Tibial nerve (tissue), 4 donors: ENCODE measurements around the gene CARD11. TPM values are rescaled to one million over a fixed set of nuclear protein-coding genes. Genes with fewer than 3 reads are reported as not detected.

Experiments
- DNase-seq, 2 donors: peaks; one replicate each; pipeline ENCODE4 v3.0.0-alpha.2; 2019; ENCODE audit warnings: low spot score in 2 of 2
- H3K27ac ChIP-seq, 4 donors: fragments of 200-600 bp; sonication (generic) in 3 of 4; one replicate each; pipeline ENCODE4 v1.5.1; 2017 to 2019; ENCODE audit warnings: mild to moderate bottlenecking in 1 of 4
- H3K27me3 ChIP-seq, 2 donors: fragments of 200-600 bp; sonication (generic) in 1 of 2; one replicate each; pipeline versions ENCODE4 v1.5.1 to v1.6.0; 2017 to 2019
- H3K36me3 ChIP-seq, 3 donors: fragments of 200-600 bp; sonication (generic); one replicate each; pipeline ENCODE4 v1.5.1; 2018 to 2019
- H3K4me1 ChIP-seq, 4 donors: fragments of 200-600 bp; sonication (generic) in 3 of 4; one replicate each; pipeline ENCODE4 v1.5.1; 2017 to 2019
- H3K4me3 ChIP-seq, 4 donors: fragments of 200-600 bp; sonication (generic) in 3 of 4; one replicate each; pipeline ENCODE4 v1.5.1; 2017 to 2019; ENCODE audit warnings: mild to moderate bottlenecking in 1 of 4, moderate library complexity in 1 of 4
- H3K9me3 ChIP-seq, 4 donors: fragments of 200-600 bp; sonication (generic) in 3 of 4; one replicate each; pipeline ENCODE4 v1.5.1; 2017 to 2019
- EP300 ChIP-seq, 2 donors: sonication (generic); formaldehyde crosslinking; IDR thresholded peaks; one replicate each; pipeline ENCODE4 v1.6.1; 2017; ENCODE audit warnings: antibody characterized with exemption in 2 of 2, mild to moderate bottlenecking in 1 of 2
- POLR2A ChIP-seq, 2 donors: fragments of 450-650 bp; IDR thresholded peaks; one replicate each; pipeline ENCODE4 v1.6.1; 2017; ENCODE audit warnings: antibody characterized with exemption in 2 of 2, mild to moderate bottlenecking in 2 of 2, moderate library complexity in 2 of 2
- WGBS, 2 donors: methylation state at CpG; one replicate each; pipeline ENCODE4 v1.1.5; 2018; 5-methylcytosine and 5-hydroxymethylcytosine counted together
- total RNA-seq, 4 donors: library from RNA; depleted of rRNA; stranded (reverse); fragments of >200 nt; gene quantifications; one replicate each; pipeline ENCODE4 v1.1.0, GENCODE V29; 2016
- TF ChIP-seq, protein P1 (sequence below), 5 experiments: fragments of 200-600 bp in 3 of 5; fragments of 450-650 bp in 2 of 5; sonication (generic) in 3 of 5; IDR thresholded peaks; one replicate each; pipeline ENCODE4 v1.5.1; 2016 to 2019; ENCODE audit warnings: antibody characterized with exemption in 5 of 5, mild to moderate bottlenecking in 3 of 5, moderate library complexity in 2 of 5

The CARD11 gene
- total RNA-seq, 4 donors from 2014 or later = 2.0 to 4.8 (median 3.1) TPM

DNA sequence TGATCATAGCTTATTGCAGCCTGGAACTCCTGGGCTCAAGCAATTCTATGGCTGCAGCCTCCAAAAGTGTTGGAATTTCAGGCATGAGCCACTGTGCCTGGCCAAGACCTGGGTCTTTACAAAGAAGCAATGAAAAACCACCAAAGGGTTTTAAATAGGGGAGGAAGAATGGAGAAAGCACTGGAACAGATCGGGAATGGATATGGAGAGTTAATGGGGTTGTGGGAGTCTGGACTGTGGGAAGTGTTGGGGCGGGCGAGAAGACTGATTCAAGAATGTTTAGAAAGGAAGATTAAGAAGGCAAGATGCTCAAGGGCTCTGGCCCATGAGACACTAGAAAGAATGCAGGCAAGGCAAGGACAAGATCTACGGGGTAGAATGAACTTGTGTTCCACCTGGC lies 98.5 kb downstream of the CARD11 start:
- H3K4me3 ChIP-seq = no peak overlapping the region
- DNase-seq = no peak
- no peaks in the 10 kb centered on the region for H3K4me1 ChIP-seq

DNA sequence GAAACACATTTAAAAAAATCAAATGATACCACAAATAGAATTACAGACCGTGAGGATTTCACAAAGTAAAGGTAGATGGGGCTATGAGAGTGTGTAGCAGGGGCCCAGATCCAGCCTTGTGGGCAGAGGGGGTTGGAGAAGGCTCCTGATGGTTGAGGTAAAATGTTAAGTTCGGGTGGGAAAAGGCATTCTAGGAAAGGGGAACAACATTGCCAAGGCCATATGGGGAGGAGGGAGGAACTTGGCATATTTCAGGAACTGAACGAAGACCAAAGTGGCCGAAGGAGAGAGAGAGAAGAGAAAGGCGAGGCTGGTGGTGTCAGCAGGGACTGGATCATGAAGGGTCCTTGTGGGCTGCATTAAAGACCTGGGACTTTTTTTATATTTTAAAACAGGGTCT lies 98.9 kb downstream of the CARD11 start:
- no peak for DNase-seq
- Histone ChIP-seq H3K27me3 (no peaks in the 10 kb centered on the region), H3K36me3 (no peaks in the 10 kb centered on the region), H3K27ac (no peak overlapping the region), H3K4me3 (no peak overlapping the region), H3K9me3 (peaks cover 0 to 13% (median 0%) of the 10 kb centered on the region in 4 donors), H3K4me1 (no peaks in the 10 kb centered on the region)
- WGBS, 2 donors = 71 to 72% methylated on average over 5 of the region's 5 CpGs
- TF ChIP-seq POLR2A (IDR thresholded peaks at IDR 0.05) (no peak), EP300 (IDR thresholded peaks at IDR 0.05) (no peak)
- TF ChIP-seq, protein P1, sequence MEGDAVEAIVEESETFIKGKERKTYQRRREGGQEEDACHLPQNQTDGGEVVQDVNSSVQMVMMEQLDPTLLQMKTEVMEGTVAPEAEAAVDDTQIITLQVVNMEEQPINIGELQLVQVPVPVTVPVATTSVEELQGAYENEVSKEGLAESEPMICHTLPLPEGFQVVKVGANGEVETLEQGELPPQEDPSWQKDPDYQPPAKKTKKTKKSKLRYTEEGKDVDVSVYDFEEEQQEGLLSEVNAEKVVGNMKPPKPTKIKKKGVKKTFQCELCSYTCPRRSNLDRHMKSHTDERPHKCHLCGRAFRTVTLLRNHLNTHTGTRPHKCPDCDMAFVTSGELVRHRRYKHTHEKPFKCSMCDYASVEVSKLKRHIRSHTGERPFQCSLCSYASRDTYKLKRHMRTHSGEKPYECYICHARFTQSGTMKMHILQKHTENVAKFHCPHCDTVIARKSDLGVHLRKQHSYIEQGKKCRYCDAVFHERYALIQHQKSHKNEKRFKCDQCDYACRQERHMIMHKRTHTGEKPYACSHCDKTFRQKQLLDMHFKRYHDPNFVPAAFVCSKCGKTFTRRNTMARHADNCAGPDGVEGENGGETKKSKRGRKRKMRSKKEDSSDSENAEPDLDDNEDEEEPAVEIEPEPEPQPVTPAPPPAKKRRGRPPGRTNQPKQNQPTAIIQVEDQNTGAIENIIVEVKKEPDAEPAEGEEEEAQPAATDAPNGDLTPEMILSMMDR (IDR thresholded peaks at IDR 0.05) = no peak

More for the DNA sequence above, 98.5 kb downstream of the CARD11 start:
- WGBS, 2 donors = 70 to 83% methylated on average over 4 of the region's 4 CpGs
- peaks cover 0 to 15% (median 0%) of the 10 kb centered on the region in 4 donors for H3K9me3 ChIP-seq
- no peaks in the 10 kb centered on the region for H3K36me3 ChIP-seq
- no peaks in the 10 kb centered on the region for H3K27me3 ChIP-seq
- TF ChIP-seq, protein P1 (IDR thresholded peaks at IDR 0.05) = no peak
- TF ChIP-seq EP300 (IDR thresholded peaks at IDR 0.05) (no peak), POLR2A (IDR thresholded peaks at IDR 0.05) (no peak)
- H3K27ac ChIP-seq = no peak overlapping the region

DNA sequence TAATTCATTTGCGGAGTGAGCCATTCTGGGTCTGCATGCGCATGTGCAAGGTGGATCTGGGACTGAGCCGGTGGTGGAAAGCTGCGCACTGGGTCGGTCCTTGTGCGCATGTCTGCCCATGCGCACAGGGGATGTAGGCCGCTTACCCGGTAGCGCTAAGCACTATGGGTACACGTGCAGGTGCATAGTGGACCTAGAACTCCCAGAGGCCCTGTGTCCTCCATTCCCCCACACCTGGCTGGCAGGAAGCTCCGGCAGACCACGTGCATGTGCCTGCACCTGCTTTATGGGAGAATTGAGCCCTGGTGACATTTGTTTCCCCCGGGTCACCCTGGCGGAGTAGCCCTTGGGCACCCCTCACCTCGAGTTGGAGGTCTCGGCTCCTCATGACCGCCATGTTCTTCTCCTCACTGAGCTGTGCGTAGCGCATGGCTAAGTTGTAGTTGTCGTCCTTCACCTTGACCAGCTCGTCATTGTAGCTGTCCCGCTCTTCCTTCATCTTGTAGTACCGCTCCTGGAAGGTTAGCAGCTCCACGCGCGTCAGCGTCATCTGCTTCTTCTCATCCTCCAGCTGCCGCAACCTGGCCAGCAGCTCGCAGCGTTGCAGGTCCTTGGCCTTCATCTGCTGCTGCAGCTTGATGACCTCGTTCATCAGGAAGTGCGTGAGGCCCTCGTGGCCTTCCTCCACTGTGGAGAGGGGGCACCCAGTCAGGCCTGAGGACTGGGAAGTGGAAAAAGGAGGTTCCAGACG lies 99.6 kb downstream of the CARD11 start:
- DNase-seq = no peak
- no peaks in the 10 kb centered on the region for H3K4me1 ChIP-seq
- H3K27me3 ChIP-seq = no peaks in the 10 kb centered on the region
- no peak overlapping the region for H3K4me3 ChIP-seq
- no peak overlapping the region for H3K27ac ChIP-seq
- no peaks in the 10 kb centered on the region for H3K36me3 ChIP-seq
- WGBS, 2 donors = 90 to 93% methylated on average over 35 of the region's 35 CpGs
- peaks cover 0 to 13% (median 0%) of the 10 kb centered on the region in 4 donors for H3K9me3 ChIP-seq
- TF ChIP-seq POLR2A (IDR thresholded peaks at IDR 0.05) = no peak

- TF ChIP-seq EP300 (IDR thresholded peaks at IDR 0.05) (no peak), POLR2A (IDR thresholded peaks at IDR 0.05) (no peak)
- TF ChIP-seq, protein P1 (IDR thresholded peaks at IDR 0.05) = no peak
- Histone ChIP-seq H3K4me3 (no peak overlapping the region), H3K9me3 (peaks cover 0 to 6% (median 0%) of the 10 kb centered on the region in 4 donors), H3K36me3 (no peaks in the 10 kb centered on the region), H3K4me1 (no peaks in the 10 kb centered on the region), H3K27me3 (no peaks in the 10 kb centered on the region), H3K27ac (no peak overlapping the region)
- no peak for DNase-seq
- WGBS, 2 donors = 61 to 65% methylated on average over 12 of the region's 12 CpGs
Observed at GRCh38 chr7:2941216-2941859, 102.3 kb downstream of the CARD11 start.

- no peaks in the 10 kb centered on the region for H3K4me1 ChIP-seq
- no peak overlapping the region for H3K4me3 ChIP-seq
- H3K36me3 ChIP-seq = no peaks in the 10 kb centered on the region
- peaks cover 0 to 6% (median 0%) of the 10 kb centered on the region in 4 donors for H3K9me3 ChIP-seq
- H3K27me3 ChIP-seq = no peaks in the 10 kb centered on the region
- TF ChIP-seq, protein P1 (IDR thresholded peaks at IDR 0.05) = no peak
- no peak for TF ChIP-seq EP300 (IDR thresholded peaks at IDR 0.05)
- TF ChIP-seq POLR2A (IDR thresholded peaks at IDR 0.05) = no peak
- H3K27ac ChIP-seq = no peak overlapping the region
- DNase-seq = no peak
Observed at GRCh38 chr7:2940466-2940865, 103.2 kb downstream of the CARD11 start.
